ENCODE measurements around the gene PPP6R1. TPM values are rescaled to one million over a fixed set of nuclear protein-coding genes. Genes with fewer than 3 reads are reported as not detected.
A peak's percentile ranks its signal among the peaks of the same experiment; 100 is the strongest.

Gene PPP6R1
- total RNA-seq, 1 experiment from 2014 or later, result 33.6 TPM

DNA sequence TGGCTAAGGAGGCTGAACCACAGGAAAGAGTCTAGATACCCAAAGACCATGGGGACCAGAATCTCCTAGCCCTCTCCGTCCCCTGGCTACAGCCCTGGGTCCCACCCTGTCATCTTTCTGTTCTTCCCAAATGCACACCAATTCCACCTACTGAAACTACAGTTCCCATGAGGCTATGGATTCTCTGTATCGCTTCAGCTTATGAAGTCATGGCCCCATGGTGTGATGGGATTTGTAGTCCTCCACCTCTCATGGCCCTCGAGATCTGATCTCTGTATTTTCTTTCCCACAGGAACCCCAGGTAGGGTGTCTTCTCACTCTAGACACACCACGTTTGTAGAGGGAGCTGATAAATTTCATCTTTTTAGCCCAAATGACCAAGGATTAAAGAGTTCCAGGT is 61.3 kb downstream of the PPP6R1 start:
- no peak for DNase-seq (ENCODE audit: extremely low read depth, low read depth)

- no peak for DNase-seq (ENCODE audit: extremely low read depth, low read depth)
Measured at GRCh38 chr19:55196803-55197202, 62.0 kb downstream of the PPP6R1 start.

GRCh38 chr19:55193481-55193880 is 65.3 kb downstream of the PPP6R1 start:
- DNase-seq (ENCODE audit: extremely low read depth, low read depth), result no peak

DNA sequence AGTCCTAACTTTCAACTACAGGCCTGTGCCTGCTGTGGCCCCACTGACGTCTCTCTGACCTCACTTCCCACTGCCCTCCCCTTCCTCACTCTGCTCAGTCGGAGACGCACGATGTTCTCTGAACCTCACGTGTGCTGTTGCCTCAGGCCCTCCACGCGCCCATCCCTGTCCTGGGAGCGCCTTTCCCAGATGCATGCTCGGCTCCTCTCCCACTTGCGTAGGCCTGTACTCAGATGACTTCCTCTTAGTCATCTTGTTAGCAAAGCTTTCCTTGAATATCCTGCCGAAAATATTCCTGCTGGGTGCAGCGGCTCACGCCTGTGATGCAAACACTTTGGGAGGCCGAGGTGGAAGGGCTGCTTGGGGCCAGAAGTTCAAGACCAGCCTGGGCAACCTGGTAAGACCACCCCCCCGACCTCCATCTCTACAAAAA is 69.4 kb downstream of the PPP6R1 start:
- peak; percentile 94 for DNase-seq (ENCODE audit: extremely low read depth, low read depth)

DNA sequence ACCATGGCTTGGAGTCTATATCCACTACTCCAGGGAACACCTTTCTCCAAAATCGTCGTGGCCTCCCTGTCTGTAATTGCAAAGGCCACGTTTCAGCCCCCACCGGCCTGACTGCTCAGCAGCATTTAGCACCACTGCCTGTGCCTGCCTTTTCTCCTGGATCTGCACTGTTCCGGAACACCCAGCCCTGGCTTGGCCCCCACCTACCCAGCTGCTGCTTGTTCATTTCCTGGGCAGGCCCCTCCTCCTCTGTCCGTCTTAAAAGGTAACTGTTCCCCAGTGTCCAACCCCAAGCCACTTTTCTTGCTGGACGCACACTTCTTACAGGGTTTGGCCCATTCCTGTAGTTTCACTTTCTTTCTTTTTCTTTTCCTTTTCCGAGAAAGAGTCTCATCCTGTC is 70.2 kb downstream of the PPP6R1 start:
- DNase-seq (ENCODE audit: extremely low read depth, low read depth), result no peak

DNA sequence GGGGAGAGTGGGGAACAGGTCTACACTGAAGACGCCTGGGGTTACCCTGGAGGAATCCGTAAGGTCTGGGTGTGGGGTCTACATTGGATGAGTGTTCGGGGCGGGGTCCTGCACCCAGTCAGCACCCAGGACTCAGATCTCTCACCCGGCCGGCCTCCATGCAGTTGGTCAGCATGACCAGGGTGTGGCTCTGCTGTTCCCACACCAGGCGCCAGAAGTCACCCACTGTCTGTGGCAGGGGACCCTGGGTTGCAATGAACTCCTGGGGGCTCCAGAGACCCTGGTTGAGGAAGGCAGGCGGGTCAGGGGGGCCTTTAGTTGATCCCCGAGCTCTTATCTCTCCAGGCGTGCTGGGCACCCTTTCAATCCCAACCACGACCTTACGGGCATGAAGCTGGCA is 72.7 kb downstream of the PPP6R1 start:
- no peak for DNase-seq (ENCODE audit: extremely low read depth, low read depth)

- DNase-seq (ENCODE audit: extremely low read depth, low read depth), result no peak
Measured at GRCh38 chr19:55181740-55182139, 77.1 kb downstream of the PPP6R1 start.

Small RNAs within 50 kb of the gene (small RNA-seq; reads per million reads assigned to genes)
- gene MIR6802 (0 reads per million in 2 experiments), gene MIR6803 (0 reads per million in 2 experiments), gene MIR6804 (0 to 0.12 reads per million in 2 experiments)

Other genes starting within 250 kb of the PPP6R1 start
- gene GP6, start 220.8 kb downstream of the PPP6R1 start, total RNA-seq (2014; rRNA removed; shearing (Covaris generic)), result 0.17 TPM in 1 of 2 replicates, not detected in the other
- 12.2 and 14.1 TPM in 2 replicates for gene RDH13, start 195.9 kb downstream of the PPP6R1 start, total RNA-seq (2014; rRNA removed; shearing (Covaris generic))
- gene EPS8L1, start 183.1 kb downstream of the PPP6R1 start, total RNA-seq (2014; rRNA removed; shearing (Covaris generic)), result 3.9 and 5.4 TPM in 2 replicates
- gene PPP1R12C, start 141.4 kb downstream of the PPP6R1 start, total RNA-seq (2014; rRNA removed; shearing (Covaris generic)), result 22.2 and 25.0 TPM in 2 replicates
- gene TNNT1, start 109.8 kb downstream of the PPP6R1 start, total RNA-seq (2014; rRNA removed; shearing (Covaris generic)), result 18.6 and 25.1 TPM in 2 replicates
- gene TNNI3, start 101.3 kb downstream of the PPP6R1 start, total RNA-seq (2014; rRNA removed; shearing (Covaris generic)), result 1.2 and 4.5 TPM in 2 replicates
- 7.8 and 8.9 TPM in 2 replicates for gene DNAAF3, start 92.4 kb downstream of the PPP6R1 start, total RNA-seq (2014; rRNA removed; shearing (Covaris generic))
- 0.20 and 0.30 TPM in 2 replicates for gene SYT5, start 78.7 kb downstream of the PPP6R1 start, total RNA-seq (2014; rRNA removed; shearing (Covaris generic))
- 31.9 and 34.0 TPM in 2 replicates for gene PTPRH, start 49.5 kb downstream of the PPP6R1 start, total RNA-seq (2014; rRNA removed; shearing (Covaris generic))
- gene TMEM86B, start 30.3 kb downstream of the PPP6R1 start, total RNA-seq (2014; rRNA removed; shearing (Covaris generic)), result 1.8 and 2.3 TPM in 2 replicates
- gene HSPBP1, start 21.1 kb upstream of the PPP6R1 start, total RNA-seq (2014; rRNA removed; shearing (Covaris generic)), result 33.4 and 37.1 TPM in 2 replicates
- 3.8 and 5.7 TPM in 2 replicates for gene BRSK1, start 25.0 kb upstream of the PPP6R1 start, total RNA-seq (2014; rRNA removed; shearing (Covaris generic))
- not detected in 2 replicates for gene TMEM150B, start 66.3 kb upstream of the PPP6R1 start, total RNA-seq (2014; rRNA removed; shearing (Covaris generic))
- gene KMT5C, start 80.9 kb upstream of the PPP6R1 start, total RNA-seq (2014; rRNA removed; shearing (Covaris generic)), result 5.1 and 7.9 TPM in 2 replicates
- not detected in 2 replicates for gene COX6B2, start 95.7 kb upstream of the PPP6R1 start, total RNA-seq (2014; rRNA removed; shearing (Covaris generic))
- gene GARIN5B, start 104.2 kb upstream of the PPP6R1 start, total RNA-seq (2014; rRNA removed; shearing (Covaris generic)), result not detected in 2 replicates
- 0.32 and 0.84 TPM in 2 replicates for gene IL11, start 111.4 kb upstream of the PPP6R1 start, total RNA-seq (2014; rRNA removed; shearing (Covaris generic))
- gene TMEM190, start 117.8 kb upstream of the PPP6R1 start, total RNA-seq (2014; rRNA removed; shearing (Covaris generic)), result not detected in 2 replicates
- 0.97 and 2.0 TPM in 2 replicates for gene TMEM238, start 125.3 kb upstream of the PPP6R1 start, total RNA-seq (2014; rRNA removed; shearing (Covaris generic))
- gene RPL28, start 126.9 kb upstream of the PPP6R1 start, total RNA-seq (2014; rRNA removed; shearing (Covaris generic)), result 426 and 465 TPM in 2 replicates
- 369 and 378 TPM in 2 replicates for gene UBE2S, start 148.8 kb upstream of the PPP6R1 start, total RNA-seq (2014; rRNA removed; shearing (Covaris generic))
- gene SHISA7, start 184.3 kb upstream of the PPP6R1 start, total RNA-seq (2014; rRNA removed; shearing (Covaris generic)), result not detected in 2 replicates
- gene ISOC2, start 202.6 kb upstream of the PPP6R1 start, total RNA-seq (2014; rRNA removed; shearing (Covaris generic)), result 33.9 and 39.6 TPM in 2 replicates
- not detected in 2 replicates for gene C19orf85, start 205.7 kb upstream of the PPP6R1 start, total RNA-seq (2014; rRNA removed; shearing (Covaris generic))
- 2.1 and 6.1 TPM in 2 replicates for gene ZNF628, start 217.6 kb upstream of the PPP6R1 start, total RNA-seq (2014; rRNA removed; shearing (Covaris generic))
- gene NAT14, start 226.2 kb upstream of the PPP6R1 start, total RNA-seq (2014; rRNA removed; shearing (Covaris generic)), result 3.9 and 4.5 TPM in 2 replicates
- gene SSC5D, start 229.4 kb upstream of the PPP6R1 start, total RNA-seq (2014; rRNA removed; shearing (Covaris generic)), result 0.07 TPM in 1 of 2 replicates, not detected in the other